Non-pigmented ciliary epithelial cell (primary cell): Measurements from ENCODE around the gene ZIC5.
"Not testable (repeated sequence)": the region's sequence is repeated elsewhere in the genome, so short reads cannot be mapped to it uniquely, and the experiment has no call there.

Experiments used
- DNase-seq: peaks from one replicate; pipeline ENCODE4 v3.0.0-alpha.2; 2010; ENCODE audit warnings: low read depth

Gene ZIC5

DNA sequence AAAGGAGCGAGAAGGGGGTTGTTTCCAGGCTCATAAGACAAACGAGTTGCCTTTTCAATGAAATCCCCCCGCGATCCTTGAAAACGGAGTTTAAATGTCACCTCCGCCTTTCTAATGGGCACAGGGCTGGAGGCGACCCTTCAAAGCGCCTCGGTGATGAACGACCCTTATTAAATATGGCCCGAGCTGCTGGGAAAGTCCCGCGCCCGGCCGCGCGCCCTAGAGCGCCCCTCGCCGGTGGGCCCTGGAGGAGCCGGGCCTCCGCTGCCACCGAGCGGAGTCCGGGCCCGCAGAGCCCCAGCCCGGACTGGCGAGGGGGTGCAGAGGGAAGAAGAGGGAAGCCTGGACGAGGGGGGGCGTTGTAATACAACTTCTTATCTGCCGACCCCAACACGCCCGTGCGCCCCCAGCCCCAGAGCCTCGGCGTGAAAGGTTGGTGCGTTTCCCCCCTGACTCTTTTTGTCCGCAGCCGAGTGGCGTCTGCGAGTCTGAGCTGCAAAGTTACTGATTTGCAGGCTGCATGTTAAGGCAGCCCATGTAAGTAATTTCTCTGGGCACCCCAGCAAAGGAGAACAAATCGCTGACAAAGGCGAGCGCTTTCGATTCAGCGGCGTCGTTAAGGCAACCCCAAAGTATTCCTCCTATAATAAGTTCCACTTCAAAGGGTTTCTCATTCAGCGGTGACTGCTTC, 11.9 kb downstream of the ZIC5 start:
- DNase-seq: no peak

DNA sequence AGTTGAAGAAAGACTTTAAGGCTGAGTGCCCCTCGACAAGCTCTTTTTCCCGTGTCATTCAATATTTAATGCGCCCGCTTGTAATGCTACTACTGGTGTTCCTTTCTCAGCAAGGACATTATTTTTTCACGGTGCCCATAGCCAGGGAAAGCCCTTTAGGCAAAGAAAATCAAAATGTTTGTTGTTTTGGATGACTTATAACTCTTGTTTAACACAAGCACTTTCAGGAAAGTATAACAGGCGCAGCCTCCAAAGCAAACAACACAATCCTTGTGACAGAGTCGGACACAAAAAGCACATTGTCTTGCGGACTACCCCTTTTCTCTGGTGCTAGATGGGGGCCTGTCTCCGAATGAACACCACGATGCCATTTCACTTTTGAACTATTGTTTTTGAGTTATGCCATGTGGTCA, 12.4 kb downstream of the ZIC5 start:
- no peak for DNase-seq

DNA sequence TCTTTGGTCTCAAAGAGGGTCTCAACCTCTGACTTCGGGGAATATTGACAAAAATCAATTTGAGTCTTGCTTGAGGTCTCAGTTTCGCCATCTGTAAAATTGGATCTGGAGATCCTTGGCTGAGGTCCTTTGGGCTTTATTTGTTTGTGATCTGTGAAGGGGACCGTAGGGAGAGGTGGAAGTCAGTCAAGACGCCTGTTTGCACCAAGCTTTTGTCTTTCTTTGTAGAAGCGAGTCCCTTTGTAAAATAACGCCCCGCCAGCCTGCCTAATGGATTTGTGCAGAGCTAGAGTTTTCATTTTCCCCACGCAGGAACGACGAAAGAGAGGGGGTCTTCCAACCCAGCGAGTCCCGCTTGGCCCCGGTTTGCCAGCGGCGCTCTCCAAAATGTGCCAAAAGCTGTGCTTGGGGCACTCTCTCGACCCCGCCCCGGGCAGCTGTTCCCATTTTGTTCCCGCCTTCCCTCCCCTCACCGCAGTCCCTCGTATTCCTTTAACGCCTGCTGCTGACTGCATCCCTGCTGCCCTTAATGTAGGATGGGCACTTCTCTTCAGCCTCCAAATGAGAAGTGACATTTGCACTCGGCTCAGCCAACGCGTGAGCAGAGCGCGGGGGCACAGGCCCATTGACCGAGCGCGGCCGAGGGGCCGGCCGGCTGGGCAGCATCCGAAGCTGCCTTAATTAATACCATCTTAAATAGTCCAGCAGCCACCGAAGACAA, 13.0 kb downstream of the ZIC5 start:
- no peak for DNase-seq

DNA sequence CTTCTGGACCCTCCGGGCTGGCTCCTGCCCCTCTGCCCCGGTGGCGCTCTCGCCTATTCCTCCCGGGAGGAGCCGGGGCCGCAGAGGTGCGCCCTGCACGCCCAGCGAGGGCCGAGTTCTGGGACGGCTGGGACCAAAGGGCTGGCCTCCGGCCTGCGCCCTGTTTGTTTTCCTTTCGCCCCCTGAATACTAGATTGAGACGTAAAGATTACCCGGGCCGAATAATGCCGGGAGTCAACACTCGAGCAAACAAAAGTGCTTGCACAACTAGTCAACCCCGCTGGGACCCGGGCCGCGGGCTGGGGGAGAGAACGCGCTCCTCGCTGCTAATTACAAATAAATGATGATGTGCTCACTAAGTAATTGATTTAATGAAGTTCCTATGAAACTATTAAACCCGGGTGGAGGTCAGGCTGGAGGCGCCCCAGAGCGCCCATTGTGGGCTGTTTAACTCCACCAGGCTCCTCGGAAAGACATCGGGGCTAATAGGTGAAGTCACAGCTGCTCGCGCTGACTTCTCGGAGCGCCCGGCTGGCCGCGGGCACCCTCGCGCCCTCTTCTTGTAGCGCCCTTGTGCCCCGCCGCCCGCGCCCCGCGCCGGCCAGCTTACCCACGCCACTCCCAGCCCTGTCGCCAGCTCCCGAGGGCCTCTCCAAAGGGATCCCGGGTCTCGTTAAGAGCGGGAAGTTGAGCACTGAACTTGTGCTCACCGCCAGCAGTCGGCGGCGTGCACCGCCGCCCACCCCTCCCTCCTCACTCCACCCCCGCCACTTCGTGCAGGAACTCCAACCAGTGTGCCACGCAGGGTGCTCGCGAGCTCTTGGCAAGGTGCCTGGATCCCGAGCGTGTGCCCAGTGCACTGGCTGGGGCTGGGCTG, 14.9 kb downstream of the ZIC5 start:
- DNase-seq: no peak

DNA sequence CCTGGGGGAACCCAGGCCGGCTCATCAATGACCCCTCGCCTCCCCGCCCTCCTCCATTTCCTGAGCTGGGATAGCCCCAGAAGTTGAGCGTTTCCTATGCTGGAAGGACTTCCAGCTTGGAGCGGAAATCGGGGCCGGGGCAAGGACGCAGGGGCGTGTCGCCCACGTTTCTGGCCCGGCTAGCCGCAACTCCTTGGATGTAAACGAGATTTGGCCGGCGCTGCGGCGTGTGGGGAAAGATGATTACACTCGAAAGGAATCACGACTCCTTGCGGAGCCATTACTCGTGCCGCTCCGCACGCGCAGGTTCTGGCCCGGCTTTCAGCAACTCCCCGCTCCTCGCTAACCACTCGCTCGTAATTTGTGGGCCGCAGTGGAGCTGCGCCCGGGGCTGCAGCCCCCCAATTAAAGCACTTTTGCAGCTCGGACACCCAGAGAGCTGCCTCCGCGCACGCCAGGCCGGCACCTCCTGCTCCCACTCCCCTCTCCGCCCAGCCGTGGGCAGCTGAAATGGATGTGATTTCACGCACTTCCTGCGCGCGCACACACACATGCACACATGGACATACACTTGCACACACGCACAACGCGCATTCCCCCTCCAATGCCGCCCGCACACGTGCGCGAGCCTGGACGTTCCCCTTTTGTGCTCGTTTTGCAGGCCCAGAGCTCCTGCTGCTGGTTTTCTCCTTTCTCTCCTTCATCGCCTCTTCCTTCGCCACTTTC, 15.7 kb downstream of the ZIC5 start:
- DNase-seq: no peak

DNA sequence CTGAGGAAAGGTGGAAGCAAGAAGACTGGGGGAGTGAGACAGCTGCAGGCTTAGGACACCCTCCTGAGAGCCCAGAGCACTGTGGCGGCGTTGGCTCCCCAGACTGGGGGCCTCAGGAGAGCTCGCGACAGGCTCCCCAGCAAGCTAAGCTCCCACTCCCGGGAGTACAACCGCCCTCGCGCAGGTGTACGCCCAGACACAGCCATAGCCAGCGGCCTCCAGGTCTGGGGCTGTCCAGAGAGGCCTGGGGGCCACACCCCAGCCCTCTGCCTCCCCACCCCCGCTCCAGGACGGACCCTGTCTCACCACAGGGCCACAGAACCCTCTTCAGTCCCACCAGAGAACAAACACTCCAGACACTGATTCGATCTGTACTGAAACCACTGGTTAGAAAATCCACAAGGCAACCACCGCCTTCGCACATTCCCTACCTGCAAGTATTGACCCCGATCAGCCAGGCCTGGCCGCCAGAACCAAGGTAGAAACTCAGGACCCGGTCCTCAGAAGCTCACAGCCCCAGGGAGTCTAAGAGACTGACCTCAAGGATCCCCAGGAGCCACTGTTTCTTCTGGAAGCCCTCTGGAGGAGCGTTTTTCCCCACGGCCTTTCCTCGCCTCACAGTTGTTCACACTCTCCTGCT, 16.3 kb downstream of the ZIC5 start:
- DNase-seq: no peak

DNA sequence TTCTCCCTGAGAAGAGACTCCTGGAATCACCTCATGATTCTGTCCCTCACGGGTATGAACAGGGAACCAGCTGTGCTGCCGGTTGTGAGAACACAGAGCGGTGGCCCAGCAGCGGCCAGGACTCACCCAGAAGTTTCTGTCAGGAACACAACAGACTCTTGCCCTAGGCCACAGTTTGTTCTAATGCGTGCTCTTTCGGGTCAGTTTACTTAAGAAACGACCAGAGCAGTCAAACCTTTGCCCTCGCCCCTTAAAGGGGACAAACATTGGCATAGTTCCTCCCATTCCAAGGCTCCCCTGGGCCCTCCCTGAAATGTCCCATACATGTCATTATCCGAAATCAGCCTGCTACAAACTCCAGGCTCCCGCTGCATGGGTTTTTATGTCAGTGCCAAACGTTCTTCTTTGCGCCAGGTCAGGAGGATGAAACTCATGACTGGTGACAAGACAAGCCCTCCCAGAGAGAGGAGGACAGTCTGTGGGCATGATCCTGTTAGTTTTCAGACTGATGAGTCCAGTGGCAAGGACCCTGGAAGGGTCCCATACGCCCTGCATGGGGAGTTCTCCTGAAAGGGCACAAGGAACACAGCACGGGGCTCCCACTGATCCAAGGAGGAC, 18.3 kb downstream of the ZIC5 start:
- no peak for DNase-seq

DNA sequence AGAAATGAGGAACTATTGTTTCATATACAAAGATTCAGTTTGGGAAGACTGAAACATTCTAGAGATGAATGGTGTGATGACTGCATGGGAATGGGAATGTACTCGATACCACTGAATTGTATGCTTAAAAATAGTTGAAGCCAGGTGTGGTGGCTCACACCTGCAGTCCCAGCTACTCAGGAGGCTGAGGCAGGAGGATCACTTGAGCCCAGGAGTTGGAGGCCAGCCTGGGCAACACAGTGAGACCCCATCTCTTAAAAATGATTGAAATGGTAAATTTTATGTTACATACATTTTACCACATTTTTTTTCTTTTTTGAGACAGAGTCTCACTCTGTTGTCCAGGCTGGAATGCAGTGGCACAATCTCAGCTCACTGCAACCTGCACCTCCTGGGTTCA, 19.9 kb downstream of the ZIC5 start:
- DNase-seq: not testable (repeated sequence)

DNA sequence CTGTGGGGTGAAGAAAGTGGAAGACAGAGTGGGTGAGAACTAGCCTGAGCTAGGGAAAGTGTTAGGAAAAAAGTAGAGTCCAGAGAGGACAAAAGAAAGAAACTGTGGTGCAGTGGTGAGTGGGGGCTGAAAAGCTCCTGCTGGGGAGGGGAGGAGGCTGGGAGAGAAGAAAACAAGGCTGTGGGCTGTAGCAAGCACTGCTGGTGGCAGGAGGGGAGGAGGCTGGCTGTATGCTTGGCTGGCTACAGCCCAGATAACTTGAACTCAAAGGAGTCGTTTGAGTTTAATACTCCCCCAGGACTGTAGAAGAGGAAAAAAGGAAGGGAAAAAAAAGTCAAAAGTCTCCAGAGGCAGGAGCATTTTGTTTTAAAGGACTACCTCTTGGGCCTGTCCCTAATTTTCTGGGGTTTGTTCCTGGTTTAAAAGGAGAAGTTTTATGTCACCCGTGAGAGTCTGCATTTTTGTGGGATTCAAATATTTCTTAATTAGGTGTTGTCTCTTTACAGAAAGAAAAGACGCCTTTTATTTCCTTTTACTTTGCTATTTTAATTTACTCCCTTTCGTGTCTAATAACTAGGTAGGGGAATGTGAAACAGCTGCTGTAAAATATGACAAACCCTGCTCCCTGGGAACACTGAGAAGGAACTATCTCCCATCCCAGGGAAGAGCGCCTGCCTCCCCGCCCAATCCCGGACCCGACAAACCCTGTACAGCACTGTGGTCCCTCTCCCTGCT, 21.7 kb downstream of the ZIC5 start:
- DNase-seq: no peak

DNA sequence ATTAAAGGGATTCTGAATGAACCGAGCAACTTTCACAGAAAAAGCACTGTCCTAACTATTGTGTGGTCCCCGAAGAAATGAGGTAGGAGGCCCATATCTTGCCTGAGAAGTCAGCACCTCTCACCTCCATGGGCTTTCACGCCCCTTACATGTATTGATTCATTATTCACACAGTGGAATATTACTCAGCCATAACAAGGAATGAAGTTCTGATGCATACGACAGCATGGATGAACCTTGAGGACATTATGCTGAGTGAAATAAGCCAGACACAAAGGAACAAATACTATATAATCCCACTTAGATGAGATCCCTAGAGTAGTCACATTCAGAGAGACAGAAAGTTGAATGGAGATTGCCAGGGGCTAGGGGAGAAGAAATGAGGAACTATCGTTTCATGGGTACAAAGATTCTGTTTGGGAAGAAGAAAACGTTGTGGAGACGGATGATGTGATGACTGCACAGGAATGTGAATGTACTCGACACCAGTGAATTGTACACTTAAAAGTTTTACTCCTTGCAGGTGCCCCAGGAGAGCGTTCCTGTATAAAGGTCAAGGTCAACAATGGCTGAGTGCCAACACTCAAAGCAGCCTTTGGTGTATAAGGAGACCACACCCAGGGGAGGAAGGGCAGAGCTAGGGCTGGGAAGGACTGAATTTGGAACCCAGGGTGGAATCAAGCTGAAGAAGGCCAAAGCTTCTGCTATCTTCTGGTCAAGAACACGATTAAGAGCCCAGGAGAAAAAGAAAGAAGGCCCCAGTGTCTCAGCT, 22.5 kb downstream of the ZIC5 start:
- no peak for DNase-seq

DNA sequence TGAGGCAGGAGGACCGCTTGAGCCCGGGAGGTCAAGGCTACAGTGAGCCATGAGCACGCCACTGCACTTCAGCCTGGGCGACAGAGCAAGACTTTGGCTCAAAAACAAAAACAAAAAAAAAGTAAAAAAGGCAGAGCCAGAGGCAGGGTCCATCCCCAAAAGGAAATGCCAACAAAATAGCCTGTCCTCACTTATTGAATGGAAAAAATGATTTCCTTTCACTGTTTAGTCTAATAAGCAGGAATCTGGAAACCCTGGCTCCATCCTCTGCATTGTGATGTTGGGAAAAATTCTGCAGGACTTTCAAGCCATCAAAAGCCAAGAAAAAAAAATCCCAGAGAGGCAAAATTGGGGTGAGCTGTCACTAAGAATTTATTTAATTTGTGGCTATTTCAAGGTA, 23.2 kb downstream of the ZIC5 start:
- no peak for DNase-seq

DNA sequence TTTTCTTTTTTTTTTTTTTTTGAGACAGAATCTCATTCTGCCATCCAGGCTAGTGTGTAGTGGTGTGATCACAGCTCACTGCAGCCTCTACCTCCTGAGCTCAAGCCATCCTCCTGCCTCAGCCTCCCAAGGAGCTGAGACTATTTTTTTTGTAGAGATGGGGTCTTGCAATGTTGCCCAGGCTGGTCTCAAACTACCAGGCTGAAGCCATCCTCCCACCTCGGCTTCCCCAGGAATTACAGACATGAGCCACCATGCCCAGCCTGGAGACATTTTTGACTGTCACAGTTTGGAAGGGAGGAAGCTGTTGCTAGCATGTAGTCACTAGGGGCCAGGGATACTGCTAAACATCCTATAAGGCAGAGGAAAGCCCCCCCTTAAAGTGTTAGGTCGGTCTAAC, 23.9 kb downstream of the ZIC5 start:
- DNase-seq: no peak

DNA sequence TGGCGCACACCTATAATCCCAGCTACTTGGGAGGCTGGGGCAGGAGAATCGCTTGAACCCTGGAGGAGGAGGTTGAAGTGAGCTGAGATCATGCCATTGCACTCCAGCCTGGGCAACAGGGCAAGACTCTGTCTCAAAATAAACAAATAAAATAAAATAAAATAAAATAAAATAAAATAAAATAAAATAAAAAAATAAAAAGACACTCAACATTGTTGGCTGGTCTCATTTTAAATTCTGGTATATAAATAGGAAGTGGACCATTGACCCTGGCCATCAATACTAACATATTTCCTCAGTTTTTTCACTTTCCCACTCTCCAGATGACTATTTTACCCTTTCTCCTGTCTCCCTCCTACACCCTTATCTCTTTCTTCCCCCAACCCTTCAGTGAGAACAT, 26.1 kb downstream of the ZIC5 start:
- DNase-seq: not testable (repeated sequence)

DNA sequence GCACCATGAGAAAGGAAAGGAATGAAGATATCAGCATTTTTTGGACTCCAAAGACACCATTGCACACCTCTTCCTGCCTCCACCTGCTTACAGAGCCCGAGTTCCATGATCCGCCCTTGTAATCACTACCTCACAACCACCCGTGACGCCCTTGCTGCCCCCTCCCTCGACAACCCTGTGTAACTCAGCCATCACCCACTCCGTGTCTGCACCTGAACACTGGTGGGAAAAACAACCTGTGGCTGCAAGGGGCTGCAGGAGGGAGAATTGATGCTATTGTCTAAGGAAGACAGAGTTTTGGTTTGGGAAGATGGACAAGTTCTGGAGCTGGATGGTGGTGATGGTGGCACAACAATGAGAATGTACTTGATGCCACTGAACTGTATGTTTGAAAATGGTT, 27.0 kb downstream of the ZIC5 start:
- no peak for DNase-seq

DNA sequence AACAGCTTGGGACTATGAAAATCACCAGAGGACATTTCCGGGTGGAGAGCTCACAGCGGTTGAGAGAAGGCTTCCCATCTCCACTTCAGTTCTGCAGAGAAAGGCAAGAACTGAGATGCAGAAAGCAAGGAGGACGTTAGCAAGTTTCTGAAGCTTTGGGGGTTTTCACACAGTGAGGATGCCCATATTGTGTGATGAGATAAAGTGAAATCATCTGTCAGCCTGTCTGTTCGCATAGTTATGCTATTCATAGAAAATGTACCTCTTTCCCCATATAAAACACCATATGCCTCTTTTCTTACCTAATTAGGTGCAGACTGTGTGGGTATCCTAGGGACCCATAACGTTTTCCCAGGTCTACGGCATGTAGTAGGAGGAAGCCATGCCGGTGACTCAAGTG, 27.5 kb downstream of the ZIC5 start:
- DNase-seq: no peak

DNA sequence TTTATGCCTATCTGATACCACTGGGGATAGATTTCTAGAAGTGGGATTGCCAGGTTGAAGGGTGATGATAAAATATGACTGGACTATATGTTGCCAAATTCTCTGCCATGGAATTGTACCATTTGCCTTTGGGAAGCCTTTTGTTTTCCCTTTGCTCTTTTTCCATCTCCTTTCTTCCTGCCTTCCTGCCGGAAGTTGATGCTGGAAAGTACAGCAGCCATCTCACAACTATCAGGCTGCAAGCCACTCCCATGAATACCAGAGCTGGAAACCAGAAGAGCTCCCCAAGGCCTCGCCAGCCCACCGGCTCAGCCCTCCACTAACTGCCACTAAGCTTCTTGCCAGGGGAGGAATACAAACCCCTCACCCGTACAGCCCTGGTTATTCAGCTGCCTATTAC, 29.7 kb downstream of the ZIC5 start:
- no peak for DNase-seq

DNA sequence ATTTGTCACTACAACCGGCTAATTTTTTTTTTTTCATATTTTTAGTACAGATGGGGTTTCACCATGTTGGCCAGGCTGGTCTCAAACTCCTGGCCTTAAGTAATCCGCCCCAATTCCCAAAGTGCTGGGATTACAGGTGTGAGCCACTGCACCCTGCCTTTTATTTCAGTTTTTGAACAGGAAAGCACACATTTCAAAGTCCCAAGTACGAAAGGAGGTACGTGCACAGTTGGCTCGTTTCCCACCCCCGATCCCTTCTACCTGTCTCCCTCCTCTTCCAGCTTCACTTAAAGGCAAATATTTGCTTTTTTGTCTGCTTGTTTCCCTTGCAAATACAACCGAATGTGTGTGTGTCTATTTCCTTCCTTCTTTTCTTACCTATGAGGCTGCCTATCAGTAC, 30.5 kb downstream of the ZIC5 start:
- no peak for DNase-seq

DNA sequence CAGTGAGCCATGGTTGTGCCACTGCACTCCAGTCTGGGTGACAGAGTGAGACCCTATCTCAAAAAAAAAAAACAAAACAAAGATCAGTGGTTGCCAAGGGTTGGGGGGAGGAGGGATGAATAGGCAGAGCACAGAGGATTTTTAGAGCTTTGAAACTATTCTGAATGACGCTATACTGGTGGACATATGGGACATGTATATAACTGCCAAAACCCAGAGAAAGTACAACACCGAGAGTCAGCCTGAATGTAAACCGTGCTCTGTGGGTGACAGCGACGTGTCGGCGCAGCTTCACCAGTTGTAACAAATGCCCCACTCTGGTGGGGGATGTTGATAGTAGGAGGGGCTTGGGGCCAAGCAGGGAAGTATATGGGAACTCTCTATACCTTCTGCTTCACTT, 32.9 kb downstream of the ZIC5 start:
- DNase-seq: no peak

DNA sequence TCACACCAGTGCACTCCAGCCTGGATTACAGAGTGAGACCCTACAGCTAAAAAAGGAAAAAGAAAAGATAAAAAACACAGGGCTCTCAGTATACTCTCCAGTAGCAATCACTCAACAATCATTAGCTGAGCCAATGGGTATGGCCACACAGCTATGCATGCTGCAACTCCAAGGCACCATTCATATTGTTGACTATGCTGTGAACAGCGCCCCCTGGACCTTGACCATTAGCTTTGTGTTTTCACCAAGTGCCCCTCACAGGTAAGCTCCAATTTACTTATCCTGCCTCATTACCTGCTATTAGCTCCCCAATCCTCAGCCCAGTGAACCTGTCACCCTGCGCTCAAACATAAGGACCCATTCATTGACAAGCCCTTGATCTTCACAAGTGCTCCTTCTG, 35.8 kb downstream of the ZIC5 start:
- no peak for DNase-seq

DNA sequence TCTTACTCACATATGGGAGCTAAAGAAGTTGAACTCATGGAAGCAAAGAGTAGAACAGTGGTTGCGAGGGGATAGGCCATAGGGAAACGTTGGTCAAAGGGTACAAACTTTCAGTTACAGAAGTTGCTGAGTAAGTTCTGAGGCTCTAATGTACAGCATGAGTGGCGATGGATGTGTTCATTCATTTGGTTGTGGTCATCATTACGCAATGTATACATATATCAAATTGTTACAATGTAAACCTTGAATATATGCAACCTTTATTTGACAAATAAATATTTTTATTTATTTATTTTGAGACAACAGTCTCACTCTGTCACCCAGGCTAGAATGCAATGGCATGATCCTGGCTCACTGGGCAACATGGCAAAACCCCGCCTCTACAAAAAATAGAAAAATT, 38.7 kb downstream of the ZIC5 start:
- DNase-seq: no peak
